HG03575 (cell line): ENCODE data around the gene GRM8.

Source experiments
- ATAC-seq: cut with Tn5 transposase; IDR thresholded peaks from one replicate; pipeline ENCODE4 v1.9.1; 2021; ENCODE audit not compliant: unreplicated experiment, insufficient number of reproducible peaks, low FRiP score; ENCODE audit errors: extremely low read depth

The GRM8 gene

DNA sequence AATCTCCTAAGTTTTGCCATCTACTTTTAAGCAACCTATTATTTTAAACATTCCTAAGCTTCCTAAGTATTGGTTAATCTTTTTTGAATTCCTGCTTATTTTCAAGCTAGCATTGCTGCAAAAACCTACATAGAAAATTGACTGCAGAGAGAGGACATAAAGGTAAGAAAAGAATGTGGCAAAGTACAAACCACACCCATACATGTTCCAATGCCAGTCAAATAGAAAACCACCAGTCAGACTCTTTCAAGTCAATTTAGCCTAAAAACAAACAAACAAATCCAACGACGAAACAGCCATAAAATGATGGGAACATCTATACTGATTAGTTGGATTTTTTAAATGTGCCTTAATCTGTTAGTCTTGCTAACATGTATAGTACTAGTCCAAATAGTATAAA lies 804.8 kb downstream of the GRM8 start:
- no peak for ATAC-seq

DNA sequence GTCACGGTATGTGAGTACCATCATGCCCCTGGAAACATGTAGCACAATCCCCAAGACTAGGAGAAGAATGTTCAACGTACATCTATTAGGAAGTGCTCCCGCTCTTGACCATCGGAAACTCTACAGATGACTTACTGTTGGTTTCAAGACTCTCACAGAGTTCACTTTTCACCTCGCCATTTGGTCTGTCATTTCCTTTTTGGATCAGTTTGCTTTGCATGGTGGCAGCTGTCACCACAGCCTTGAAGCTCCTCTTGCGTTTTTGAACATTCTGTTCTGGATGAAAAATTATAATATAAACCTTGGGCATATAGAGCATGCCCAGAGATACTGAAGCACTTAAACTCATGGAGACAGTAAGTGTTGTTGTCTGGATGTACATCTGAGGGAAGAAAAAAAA lies 806.8 kb downstream of the GRM8 start:
- ATAC-seq: no peak

DNA sequence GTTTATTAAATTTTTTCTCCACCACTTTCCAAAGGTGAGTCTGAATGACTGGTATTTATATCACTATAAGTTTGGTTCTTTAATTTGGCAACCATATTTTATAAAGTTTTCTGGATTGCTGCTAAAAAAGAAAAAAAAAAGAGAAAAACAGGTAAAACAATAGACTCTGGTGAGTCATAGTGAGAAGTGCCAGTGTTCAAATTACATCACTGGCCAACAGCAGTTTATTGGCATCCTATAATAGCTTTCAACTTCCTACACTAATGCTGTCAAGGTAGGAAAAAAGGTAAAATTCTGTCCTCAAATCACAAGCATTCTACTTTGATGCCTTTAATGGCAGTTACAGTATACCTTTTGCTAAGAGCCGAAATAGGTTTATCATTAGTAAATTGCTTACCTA lies 808.8 kb downstream of the GRM8 start:
- no peak for ATAC-seq

DNA sequence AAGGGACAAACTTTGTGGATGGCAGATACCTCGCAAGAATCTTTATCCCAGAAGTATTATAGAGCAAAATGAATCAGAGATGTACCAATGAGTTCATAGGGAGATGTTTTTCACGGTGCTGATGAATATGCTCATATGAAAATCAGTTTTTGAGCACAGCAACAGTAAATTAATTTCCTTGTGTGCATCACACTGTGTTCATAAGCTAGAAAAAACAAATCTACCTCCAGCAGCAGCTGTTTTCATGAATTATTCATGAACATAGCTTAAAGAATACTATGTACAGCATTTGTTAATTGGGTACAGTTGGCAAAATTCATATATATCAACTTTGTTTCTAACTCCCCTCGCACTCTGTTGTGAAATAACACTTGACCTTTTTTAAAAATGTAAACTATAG lies 809.8 kb downstream of the GRM8 start:
- ATAC-seq: no peak

DNA sequence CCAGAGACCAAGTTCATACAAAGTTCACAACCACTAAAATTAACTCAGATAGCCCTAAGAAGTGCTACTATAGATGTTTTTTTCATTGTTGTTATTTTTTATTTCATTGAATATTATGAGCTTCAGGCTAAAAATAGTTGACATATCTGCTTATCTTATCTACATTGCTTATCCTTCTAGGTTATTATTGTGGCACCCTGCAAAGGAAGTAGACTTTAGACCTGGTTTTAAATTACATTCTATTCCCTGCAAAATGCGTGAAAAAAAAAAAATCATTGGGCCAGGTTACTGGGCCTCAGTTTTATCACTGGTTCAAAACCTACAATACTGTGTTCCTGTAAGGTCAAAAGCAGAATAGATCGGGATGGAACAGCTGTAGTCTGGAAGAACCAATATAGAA lies 811.0 kb downstream of the GRM8 start:
- ATAC-seq: no peak

DNA sequence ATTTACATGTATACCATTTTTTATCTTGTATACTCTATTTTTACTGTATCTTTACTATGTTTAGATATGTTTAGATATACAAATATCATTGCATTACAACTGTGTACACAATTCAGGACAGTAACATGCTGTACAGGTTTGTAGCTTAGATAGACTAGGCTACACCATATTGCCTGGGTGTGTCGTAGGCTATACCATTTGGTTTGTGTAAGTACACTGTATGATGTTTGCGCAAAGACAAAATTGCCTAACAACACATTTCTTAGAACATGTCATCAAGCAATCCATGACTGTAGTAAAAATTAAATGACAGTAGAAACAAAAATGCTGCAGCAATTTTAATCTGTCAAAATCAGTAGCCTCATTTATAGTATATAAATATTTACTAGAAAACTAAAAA lies 812.2 kb downstream of the GRM8 start:
- no peak for ATAC-seq

DNA sequence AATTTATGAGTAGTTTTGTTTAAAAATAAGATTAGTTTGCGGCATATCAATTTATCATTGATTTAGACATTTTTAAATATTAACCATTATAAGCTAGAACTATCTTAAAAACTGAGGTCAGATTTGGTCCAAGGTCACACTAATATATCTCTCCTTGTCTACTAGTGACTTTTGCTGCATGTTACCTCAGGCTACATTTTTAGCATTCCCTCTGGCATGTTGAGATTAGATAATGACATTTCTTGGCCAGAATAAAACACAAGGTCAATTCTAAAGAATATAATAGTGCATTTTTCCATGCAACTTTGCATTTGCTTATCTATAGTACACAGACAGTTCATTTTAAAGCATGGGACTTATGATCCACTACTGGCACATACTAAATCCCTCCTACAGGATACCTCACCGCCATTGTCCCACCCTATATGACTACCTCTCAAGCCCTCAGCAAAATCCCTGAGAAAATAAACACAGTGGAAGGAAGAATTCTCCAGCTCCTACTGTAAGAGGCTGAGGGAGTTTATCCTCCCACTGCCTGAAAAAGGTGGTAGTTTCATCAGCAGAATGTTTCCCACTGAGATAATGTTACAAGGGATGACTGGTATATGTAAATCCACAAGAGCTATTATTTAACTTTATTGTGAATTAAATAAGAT lies 816.4 kb downstream of the GRM8 start:
- ATAC-seq: no peak

DNA sequence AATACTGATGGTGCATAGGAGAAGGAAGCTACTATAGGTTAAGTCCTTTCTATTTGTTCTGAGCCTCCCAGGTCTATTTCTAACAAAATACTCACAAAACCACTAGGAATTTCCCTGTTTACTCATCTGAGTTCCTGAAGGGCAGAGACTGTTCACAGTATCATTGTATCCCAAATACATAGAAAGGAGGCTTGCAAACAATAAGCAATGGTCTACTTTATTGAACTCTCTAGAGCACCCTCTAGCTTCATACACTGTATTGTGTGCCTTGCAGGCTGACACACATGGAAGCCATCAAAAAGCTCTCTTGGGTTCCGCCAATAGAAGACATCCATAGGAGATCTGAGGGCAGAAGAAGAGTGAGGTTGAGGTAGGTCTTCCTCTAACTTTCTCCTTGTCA lies 826.1 kb downstream of the GRM8 start:
- no peak for ATAC-seq

DNA sequence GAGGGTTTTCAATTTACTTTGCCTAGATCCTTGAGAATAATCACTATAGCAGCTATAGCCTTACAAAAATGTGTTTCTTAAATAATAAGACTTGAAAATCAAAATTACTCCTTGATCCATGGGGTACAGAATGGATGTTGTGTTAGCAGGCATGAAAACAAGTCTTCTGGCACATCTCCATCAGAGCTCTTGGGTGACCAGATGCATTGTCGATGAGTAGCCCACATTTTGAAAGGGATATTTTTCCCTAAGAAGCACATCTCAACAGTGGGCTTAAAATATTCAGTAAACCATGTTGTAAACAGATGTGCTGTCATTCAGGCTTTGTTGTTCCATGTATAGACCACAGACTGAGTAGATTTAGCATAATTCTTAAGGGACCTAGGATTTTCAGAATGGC lies 827.8 kb downstream of the GRM8 start:
- ATAC-seq: no peak

DNA sequence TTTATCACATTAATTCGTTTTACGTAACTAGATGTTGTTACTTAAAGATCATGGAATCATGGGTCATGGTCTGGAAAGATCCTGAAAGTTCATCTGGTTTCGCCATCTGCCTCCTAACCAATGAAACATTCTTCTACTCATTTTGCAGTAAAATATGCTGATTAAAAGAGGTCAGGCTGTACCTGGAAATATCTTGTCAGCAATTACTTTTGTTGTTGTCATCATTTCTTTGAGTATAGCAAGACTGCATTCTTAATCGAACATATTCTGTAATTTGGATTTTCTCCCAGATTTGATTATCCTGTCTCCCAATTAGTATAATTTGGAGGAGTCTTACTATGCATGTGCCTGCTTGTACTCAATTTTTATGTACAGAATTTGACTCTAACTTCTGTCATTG lies 833.7 kb downstream of the GRM8 start:
- ATAC-seq: no peak

DNA sequence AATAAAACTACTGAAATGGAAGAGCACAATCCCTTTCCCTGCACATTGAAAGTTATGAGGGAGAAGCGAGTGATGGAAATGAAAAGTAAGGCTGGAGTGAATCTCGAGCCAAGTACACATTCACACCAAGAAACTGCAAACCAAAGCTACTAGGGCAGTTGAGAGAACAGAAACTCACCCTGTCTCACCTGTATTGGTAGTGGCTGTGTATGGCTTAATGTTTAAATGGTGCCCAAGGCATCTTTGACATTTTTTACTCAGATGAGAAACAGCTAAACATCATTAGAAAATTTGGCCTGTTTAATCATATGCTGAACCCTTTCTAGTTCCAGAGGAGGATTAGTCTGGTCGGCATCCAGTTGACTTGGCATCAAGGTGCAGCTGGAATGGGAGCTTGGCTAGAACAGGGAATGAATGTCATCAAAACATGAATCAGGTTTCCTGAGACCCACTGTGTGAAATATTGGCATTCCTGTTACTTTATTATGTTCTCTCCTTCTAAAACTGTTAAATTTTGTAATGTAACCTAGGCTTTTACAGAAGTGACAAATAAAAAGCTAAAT lies 840.8 kb downstream of the GRM8 start:
- no peak for ATAC-seq

DNA sequence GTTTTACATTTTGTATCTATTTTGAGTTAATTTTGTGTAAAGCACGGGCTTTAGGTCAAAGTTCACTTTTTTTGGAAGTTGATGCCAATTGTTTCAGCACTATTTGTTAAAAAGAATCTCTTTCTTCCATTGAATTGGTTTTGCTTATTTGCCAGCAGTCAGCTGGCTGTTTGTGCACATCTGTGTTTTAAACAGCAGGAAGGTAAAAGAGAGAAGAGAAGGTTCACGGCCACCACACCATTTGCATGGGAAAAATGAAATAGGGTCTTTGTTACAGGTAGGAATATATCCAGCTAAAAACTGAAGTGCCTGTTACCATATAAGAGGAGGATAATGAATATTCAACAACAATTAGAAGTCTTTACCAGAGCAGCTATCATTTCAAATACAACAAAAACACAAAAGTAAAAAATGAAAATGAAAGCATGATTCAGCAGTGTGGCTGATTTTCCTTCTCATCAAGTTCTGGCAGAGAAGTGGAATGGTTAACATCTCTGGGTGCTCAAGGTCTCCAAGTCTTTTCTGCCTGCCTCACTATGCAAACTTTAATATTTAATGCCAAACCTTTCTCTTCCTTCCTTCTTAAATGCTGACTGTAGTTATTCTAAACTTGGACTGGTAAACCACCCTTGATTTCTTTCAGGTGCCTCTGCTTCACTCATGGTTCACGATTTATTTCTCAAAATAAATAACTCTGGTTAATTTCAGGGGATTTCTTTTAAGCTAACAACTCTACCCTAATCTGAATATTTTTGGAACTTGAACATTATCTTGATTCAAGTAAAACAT lies 841.5 kb downstream of the GRM8 start:
- no peak for ATAC-seq

DNA sequence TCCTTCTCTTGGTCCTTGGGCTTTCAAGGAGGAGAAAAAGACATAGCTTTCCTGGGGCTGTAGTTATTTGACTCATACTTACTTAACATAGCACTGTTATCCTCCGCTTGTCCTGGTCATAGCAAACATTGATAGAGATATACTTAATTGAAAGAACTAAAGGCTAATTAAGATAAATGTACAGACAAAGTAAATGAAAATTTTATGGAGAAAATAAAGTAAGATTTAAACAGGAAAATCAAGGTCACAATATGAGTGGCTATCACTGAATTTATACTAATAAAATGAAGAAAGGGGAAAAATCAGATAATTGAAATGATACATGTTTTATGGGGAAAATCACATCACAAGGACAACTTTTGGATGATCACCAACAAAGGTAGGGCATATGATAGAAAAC lies 849.7 kb downstream of the GRM8 start:
- ATAC-seq: no peak

DNA sequence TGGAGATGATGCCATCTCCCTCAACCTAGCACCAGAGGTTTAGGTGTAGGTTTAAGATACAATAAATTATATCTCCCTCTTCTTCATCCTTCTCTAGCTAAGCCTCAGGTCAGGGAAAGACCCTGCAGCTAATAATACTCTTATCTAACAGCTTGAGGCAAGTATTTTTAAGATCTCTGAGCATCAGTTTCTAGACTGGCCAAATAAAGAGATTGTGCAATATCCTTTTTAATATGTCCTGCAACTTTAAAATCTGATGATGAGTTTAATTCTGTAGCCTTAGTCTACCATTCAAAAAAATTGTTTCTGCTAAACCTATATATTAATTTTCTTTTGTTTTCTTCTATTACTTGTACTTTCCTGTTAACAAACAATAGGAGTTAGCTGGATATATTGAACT lies 850.8 kb downstream of the GRM8 start:
- no peak for ATAC-seq

DNA sequence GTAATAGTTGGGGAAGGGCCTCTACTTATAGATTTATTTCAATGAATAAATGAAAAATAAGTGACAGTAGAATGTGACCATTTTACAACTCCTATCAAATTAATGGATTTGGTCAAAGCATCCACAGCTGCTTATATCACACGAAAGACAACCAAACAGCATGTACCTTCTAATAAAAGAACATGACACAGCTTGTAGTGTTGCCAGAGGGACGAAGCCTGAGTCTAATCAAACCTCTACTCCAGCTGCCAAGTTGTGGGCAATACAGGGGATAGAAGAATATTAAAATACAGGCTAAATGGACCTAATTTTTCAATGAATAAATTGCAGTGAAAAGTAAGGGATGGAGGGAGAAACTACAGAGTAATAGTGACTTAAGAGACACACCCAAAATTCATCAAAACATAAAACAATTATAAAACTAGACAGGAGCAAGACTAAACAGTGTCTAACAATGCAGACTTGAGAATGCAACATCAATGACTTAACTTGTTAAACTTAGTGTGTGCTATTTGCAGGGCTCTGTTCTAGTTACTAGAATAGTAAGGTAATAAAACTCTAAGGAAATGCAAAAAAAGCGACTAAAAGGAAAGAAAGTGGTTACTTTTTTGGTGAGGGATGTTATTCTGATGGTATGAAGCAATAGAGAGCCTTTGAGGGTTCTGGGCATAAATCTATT lies 853.8 kb downstream of the GRM8 start:
- ATAC-seq: no peak

DNA sequence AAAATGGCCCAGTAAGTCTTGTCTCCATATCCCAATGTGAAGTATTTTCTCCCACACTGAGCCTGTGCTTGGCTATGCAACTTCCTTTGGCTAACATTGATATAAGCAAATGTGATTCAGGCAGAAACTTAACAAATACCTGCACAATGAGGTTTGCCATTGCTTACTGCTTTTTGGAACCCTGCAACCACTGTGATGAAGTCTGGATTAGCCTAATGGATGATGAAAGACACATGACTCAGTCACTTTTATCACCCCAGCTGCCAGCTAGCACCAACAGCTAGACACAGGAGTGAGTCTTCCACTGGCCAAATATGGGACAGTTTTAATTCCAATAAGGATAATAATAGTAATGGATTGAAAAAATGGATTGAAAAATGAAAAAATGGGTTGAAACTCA lies 854.5 kb downstream of the GRM8 start:
- ATAC-seq: no peak

DNA sequence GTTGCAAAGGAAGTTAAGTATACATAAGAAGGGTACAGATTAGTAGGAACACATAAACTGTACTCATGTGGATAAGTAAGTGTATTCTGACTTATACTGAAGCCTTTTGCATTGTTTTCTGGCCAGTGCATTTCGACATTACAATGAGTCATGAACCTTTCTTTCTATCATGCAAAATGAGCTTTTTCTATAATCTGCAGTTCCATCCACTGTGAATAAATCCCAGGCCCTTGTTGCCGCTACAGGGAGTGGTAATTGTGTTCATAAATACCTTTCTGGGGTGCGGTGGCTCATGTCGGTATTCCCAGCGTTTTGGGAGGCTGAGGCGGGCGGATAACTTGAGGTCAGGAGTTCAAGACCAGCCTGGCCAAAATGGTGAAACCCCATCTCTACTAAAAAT lies 858.3 kb downstream of the GRM8 start:
- no peak for ATAC-seq
